IMR-90 (cell line): ENCODE results near the gene CXCL8. TPM values are rescaled to one million over a fixed set of nuclear protein-coding genes. Genes with fewer than 3 reads are reported as not detected.

Experiments
- ATAC-seq: fragments of 200-7000 bp; cut with Tn5 transposase; 2 replicates; pipeline ENCODE4 v1.9.1; 2020; ENCODE audit warnings: low read depth, mild to moderate bottlenecking, moderate library complexity
- BruUV-seq: library from RNA; stranded (reverse); fragments of 400-500 nt; replicated peaks from 2 replicates; lab custom pipeline; 2021; lab: Mats Ljungman, UMichigan
- CTCF ChIA-PET: fragments of 300-600 bp; formaldehyde crosslinking; extraction: SDS; loops from one replicate; lab custom pipeline; 2021; ENCODE audit warnings: antibody characterized with exemption; lab: Yijun Ruan, JAX
- POLR2A ChIA-PET: fragments of 300-600 bp; sonication (Branson Sonifier 250); formaldehyde crosslinking; loops from one replicate; lab custom pipeline; 2022; ENCODE audit warnings: antibody characterized with exemption; ENCODE audit not compliant: unreplicated experiment; lab: Charles Lee
- DNase-seq: peaks from one replicate; pipeline ENCODE4 v3.0.0; 2013
- H2AFZ ChIP-seq: replicated peaks from 2 replicates; pipeline ENCODE3; 2013; ENCODE audit warnings: low read length, mild to moderate bottlenecking; ENCODE audit not compliant: poor library complexity
- H2AK5ac ChIP-seq: 2 replicates; pipeline ENCODE4 v1.6.1; 2013; ENCODE audit warnings: low read depth, low read length, inconsistent platforms
- H2AK9ac ChIP-seq: replicated peaks from 2 replicates; pipeline ENCODE3; 2013; ENCODE audit warnings: mild to moderate bottlenecking, low read depth, low read length, moderate library complexity; ENCODE audit not compliant: poor library complexity
- H2BK120ac ChIP-seq: 2 replicates; pipeline ENCODE4 v1.6.1; 2013; ENCODE audit warnings: low read depth, low read length, inconsistent platforms
- H2BK15ac ChIP-seq: 3 replicates; pipeline ENCODE4 v1.6.1; 2013; ENCODE audit warnings: low read depth, low read length, inconsistent platforms
- H2BK20ac ChIP-seq: 2 replicates; pipeline ENCODE4 v1.6.1; 2013; ENCODE audit warnings: low read depth, mild to moderate bottlenecking, inconsistent platforms, low read length, moderate library complexity
- H2BK5ac ChIP-seq: 2 replicates; pipeline ENCODE4 v1.6.1; 2013; ENCODE audit warnings: mild to moderate bottlenecking, low read depth, low read length, inconsistent platforms; ENCODE audit not compliant: poor library complexity, severe bottlenecking
- H3K14ac ChIP-seq: replicated peaks from 2 replicates; pipeline ENCODE4 v1.6.1; 2013; ENCODE audit warnings: low read depth, low read length, inconsistent platforms
- H3K18ac ChIP-seq: 2 replicates; pipeline ENCODE4 v1.6.1; 2013; ENCODE audit warnings: low read depth, low read length, control low read depth
- H3K23ac ChIP-seq: 2 replicates; pipeline ENCODE4 v1.6.1; 2013; ENCODE audit warnings: low read depth, low read length, inconsistent platforms
- H3K27ac ChIP-seq: 2 replicates; pipeline ENCODE4 v1.5.1; 2013; ENCODE audit warnings: mild to moderate bottlenecking, control low read depth, low read length; ENCODE audit not compliant: insufficient read depth
- H3K27me3 ChIP-seq: 2 replicates; pipeline ENCODE4 v1.6.1; 2013; ENCODE audit warnings: low read length; ENCODE audit not compliant: control insufficient read depth, insufficient read depth
- H3K36me3 ChIP-seq: 2 replicates; pipeline ENCODE4 v1.6.1; 2013; ENCODE audit warnings: low read length, mixed read lengths; ENCODE audit not compliant: control insufficient read depth, insufficient read depth
- H3K4ac ChIP-seq: 2 replicates; pipeline ENCODE4 v1.6.1; 2013; ENCODE audit warnings: low read depth, low read length, inconsistent platforms
- H3K4me1 ChIP-seq: 2 replicates; pipeline ENCODE4 v1.6.1; 2013; ENCODE audit warnings: low read length, mixed read lengths; ENCODE audit not compliant: control insufficient read depth, insufficient read depth
- H3K4me2 ChIP-seq: 2 replicates; pipeline ENCODE4 v1.6.1; 2013; ENCODE audit warnings: low read depth, mild to moderate bottlenecking, control low read depth, low read length, moderate library complexity
- H3K4me3 ChIP-seq: 2 replicates; pipeline ENCODE4 v1.5.1; 2013; ENCODE audit warnings: low read depth, mild to moderate bottlenecking, control low read depth, low read length, moderate library complexity; ENCODE audit not compliant: insufficient read depth
- H3K56ac ChIP-seq: 2 replicates; pipeline ENCODE4 v1.6.1; 2013; ENCODE audit warnings: low read length, inconsistent platforms; ENCODE audit not compliant: insufficient read depth; ENCODE audit errors: extremely low read depth
- H3K79me1 ChIP-seq, 2 experiments: 2 replicates each; pipeline ENCODE4 v1.6.1; 2013; ENCODE audit warnings: low read length in 2 of 2, inconsistent platforms in 1 of 2, low read depth in 1 of 2
- H3K9ac ChIP-seq: 2 replicates; pipeline ENCODE4 v1.6.1; 2013; ENCODE audit warnings: low read depth, low read length, control low read depth
- H3K9me1 ChIP-seq: 2 replicates; pipeline ENCODE4 v1.6.1; 2013; ENCODE audit warnings: low read length, inconsistent platforms; ENCODE audit not compliant: insufficient read depth
- H3K9me3 ChIP-seq: 2 replicates; pipeline ENCODE4 v1.6.1; 2013; ENCODE audit warnings: low read length; ENCODE audit not compliant: control insufficient read depth, insufficient read depth
- H4K20me1 ChIP-seq: 2 replicates; pipeline ENCODE4 v1.6.1; 2013; ENCODE audit warnings: low read length, inconsistent platforms; ENCODE audit not compliant: insufficient read depth
- H4K5ac ChIP-seq: 2 replicates; pipeline ENCODE4 v1.6.1; 2013; ENCODE audit warnings: mild to moderate bottlenecking, low read depth, low read length, control low read depth
- H4K8ac ChIP-seq, 2 experiments: 2 replicates each; pipeline ENCODE4 v1.6.1; 2013; ENCODE audit warnings: low read depth in 2 of 2, low read length in 2 of 2, control low read depth in 1 of 2, inconsistent platforms in 1 of 2
- H4K91ac ChIP-seq: 2 replicates; pipeline ENCODE4 v1.6.1; 2013; ENCODE audit warnings: low read depth, low read length, inconsistent platforms; ENCODE audit not compliant: insufficient read depth
- BHLHE40 ChIP-seq: fragments of 150-350 bp; IDR thresholded peaks from 2 replicates; pipeline ENCODE4 v1.6.1; 2016; ENCODE audit warnings: mild to moderate bottlenecking, low read depth, low read length
- CEBPB ChIP-seq: IDR thresholded peaks from 2 replicates; pipeline ENCODE4 v1.6.1; 2012; ENCODE audit warnings: low read depth, low read length, improper control_type of control experiment
- CHD1 ChIP-seq: IDR thresholded peaks from 2 replicates; pipeline ENCODE4 v1.6.1; 2012; ENCODE audit warnings: low read depth, low read length, improper control_type of control experiment
- CTCF ChIP-seq: conservative IDR thresholded peaks from 2 replicates; pipeline ENCODE4 v1.5.1; 2012; ENCODE audit warnings: mild to moderate bottlenecking, low read depth, low read length, improper control_type of control experiment
- MAFK ChIP-seq: IDR thresholded peaks from 2 replicates; pipeline ENCODE4 v1.6.1; 2012; ENCODE audit warnings: low read depth, low read length, improper control_type of control experiment
- MAZ ChIP-seq: IDR thresholded peaks from 2 replicates; pipeline ENCODE4 v1.6.1; 2012; ENCODE audit warnings: low read depth, mild to moderate bottlenecking, low read length, improper control_type of control experiment, moderate library complexity, borderline replicate concordance
- MXI1 ChIP-seq: IDR thresholded peaks from 2 replicates; pipeline ENCODE4 v1.6.1; 2012; ENCODE audit warnings: low read depth, mild to moderate bottlenecking, low read length, moderate library complexity, borderline replicate concordance
- POLR2A ChIP-seq: IDR thresholded peaks from 2 replicates; pipeline ENCODE4 v1.6.1; 2012; ENCODE audit warnings: mild to moderate bottlenecking, low read depth, low read length
- RAD21 ChIP-seq: IDR thresholded peaks from 2 replicates; pipeline ENCODE4 v1.6.1; 2012; ENCODE audit warnings: low read length, improper control_type of control experiment
- USF2 ChIP-seq: fragments of 150-350 bp; IDR thresholded peaks from 2 replicates; pipeline ENCODE4 v1.6.1; 2017; ENCODE audit warnings: mild to moderate bottlenecking, antibody characterized with exemption, low read length, low read depth
- WGBS, 2 experiments: methylation state at CpG; one replicate each; pipeline versions ENCODE4 v1.1.5 to v1.1.7; 2013; ENCODE audit warnings: missing lambda C conversion rate in 2 of 2; ENCODE audit not compliant: insufficient read length in 1 of 2; ENCODE audit errors: extremely low coverage in 2 of 2; 5-methylcytosine and 5-hydroxymethylcytosine counted together
- dilution Hi-C: fragments of 300-500 bp; cut with HindIII; formaldehyde crosslinking; loops from one replicate; pipeline ENCODE4 v1.14.3; 2018; ENCODE audit warnings: low sequenced_read_pairs; ENCODE audit not compliant: unreplicated experiment
- in situ Hi-C: fragments of 300-500 bp; cut with MboI; formaldehyde crosslinking; loops from 3 replicates; pipeline ENCODE4 v1.14.3; 2019; ENCODE audit warnings: low sequenced_read_pairs, inconsistent platforms, mixed read lengths
- intact Hi-C: fragments of 100-400 bp; cut with micrococcal nuclease; formaldehyde crosslinking; loops from 2 replicates; pipeline ENCODE4 v1.10.0; 2022
- polyA plus RNA-seq, 3 experiments: library from polyadenylated mRNA; depleted of rRNA; stranded (reverse); fragments of >200 nt; gene quantifications; 2 replicates each; pipeline ENCODE4 v1.2.3, GENCODE V29; 2012; ENCODE audit warnings: low replicate concordance in 1 of 3
- total RNA-seq: library from RNA; depleted of rRNA; stranded (reverse); fragments of >200 nt; gene quantifications from 2 replicates; pipeline ENCODE4 v1.2.3, GENCODE V29; 2012

The CXCL8 gene
- total and polyA plus RNA-seq, 2 of the 4 experiments (the other 2 are of a cell fraction): 2.2 to 2.7 TPM

GRCh38 chr4:73734530-73735001, 5.8 kb upstream of the CXCL8 start:
- Histone ChIP-seq H4K91ac (peak overlapping the region; percentile 40; the same call in 1 of the 2 replicates), H3K4me3 (no peak overlapping the region), H3K56ac (no peak overlapping the region), H4K5ac (peak overlapping the region; percentile 75), H2AFZ (no peak overlapping the region), H2BK20ac (peak overlapping the region; percentile 30; the same call in 1 of the 2 replicates), H2BK5ac (peak overlapping the region; percentile 38), H4K20me1 (no peaks in the 10 kb centered on the region), H3K27ac (no peak overlapping the region), H3K36me3 (no peaks in the 10 kb centered on the region), H2AK9ac (no peak overlapping the region), H3K9me1 (0 out of 2 replicates have a peak, but pooled peaks cover 2% of the 10 kb centered on the region), H3K9me3 (no peaks in the 10 kb centered on the region), H3K23ac (no peak overlapping the region), H2BK15ac (peak overlapping the region; percentile 22; the same call in 2 of the 3 replicates), H3K4ac (peak overlapping the region; percentile 10; the same call in 1 of the 2 replicates), H3K27me3 (no peaks in the 10 kb centered on the region), H3K14ac (peak overlapping the region; percentile 24), H2AK5ac (peak overlapping the region; percentile 50; the same call in 1 of the 2 replicates), H3K18ac (peak overlapping the region; percentile 69), H3K4me2 (no peak overlapping the region), H4K8ac (peak overlapping the region; percentile 25 to 49; a peak in 2 of 4 replicates), H3K4me1 (peaks cover 5% of the 10 kb centered on the region), H3K79me1 (no peaks in the 10 kb centered on the region), H3K9ac (peak overlapping the region; percentile 33; the same call in 1 of the 2 replicates), H2BK120ac (peak overlapping the region; percentile 70)
- in situ Hi-C loops (no loop called here), intact Hi-C loops (no loop called here), dilution Hi-C loops (no loop called here)
- WGBS, 2 experiments: no CpG with 5 or more reads among the region's 2 CpGs
- no TSS peak for BruUV-seq
- TF ChIP-seq BHLHE40 (no peak), USF2 (no peak), MAZ (no peak), CHD1 (no peak), MAFK (no peak), MXI1 (no peak), CEBPB (no peak), CTCF (no peak), POLR2A (no peak), RAD21 (no peak)
- CTCF ChIA-PET: interaction anchor here (1.3 kb wide), 1 partner anchor 125 kb away, joined by 3 read pairs; no protein-coding TSS in a partner anchor
- POLR2A ChIA-PET: no interaction called here
- DNase-seq (peak; percentile 28), ATAC-seq (peak; percentile 40)
